HepG2 (cell line): ENCODE results near the gene ZNF223. TPM values are rescaled to one million over a fixed set of nuclear protein-coding genes. Genes with fewer than 3 reads are reported as not detected.
A peak's percentile ranks its signal among the peaks of the same experiment; 100 is the strongest.

Source experiments
- ATAC-seq: fragments of 200-7000 bp; cut with Tn5 transposase; 3 replicates; pipeline ENCODE4 v1.9.1; 2020; ENCODE audit warnings: mild to moderate bottlenecking, moderate library complexity
- BruUV-seq: library from RNA; stranded (reverse); fragments of 400-500 nt; replicated peaks from 2 replicates; lab custom pipeline; 2021; lab: Mats Ljungman, UMichigan
- CTCF ChIA-PET: fragments of 300-600 bp; formaldehyde crosslinking; extraction: SDS; loops from one replicate; lab custom pipeline; 2021; ENCODE audit warnings: low total read pairs, inconsistent platforms, low intra/inter-chr PET ratio; lab: Yijun Ruan, JAX
- POLR2A ChIA-PET: fragments of 350-600 bp; sonication (Branson Sonifier 250); formaldehyde crosslinking; loops from one replicate; lab custom pipeline; 2020; ENCODE audit warnings: antibody characterized with exemption, inconsistent platforms; lab: Yijun Ruan, JAX
- DNase-seq: peaks from one replicate; pipeline ENCODE4 v3.0.0-alpha.2; 2015; ENCODE audit warnings: low spot score
- FAIRE-seq: peaks from 3 replicates; lab custom pipeline; 2011; peaks lifted over from hg19 to GRCh38; lab: Jason Lieb, UNC
- H2AFZ ChIP-seq: one replicate; pipeline ENCODE4 v1.6.1; 2011; ENCODE audit warnings: low read length, inconsistent platforms
- H3K27ac ChIP-seq: fragments of 300-600 bp; 3 replicates; pipeline ENCODE4 v1.8.0; 2011; ENCODE audit warnings: mixed run types, mild to moderate bottlenecking, mixed read lengths, low read length, inconsistent platforms; ENCODE audit not compliant: insufficient read depth; ENCODE audit errors: extremely low read length
- H3K27me3 ChIP-seq, 2 experiments: fragments of 200-600 bp in 1 of 2; 2 replicates in 1 of 2; 3 replicates in 1 of 2; pipeline versions ENCODE4 v1.6.0 to v1.8.0; 2011; ENCODE audit warnings: low read length in 2 of 2, mild to moderate bottlenecking in 2 of 2, moderate library complexity in 2 of 2, inconsistent platforms in 1 of 2; ENCODE audit not compliant: insufficient read depth in 2 of 2, control insufficient read depth in 1 of 2
- H3K36me3 ChIP-seq, 2 experiments: fragments of 200-600 bp in 1 of 2; replicated peaks in 1 of 2; 2 replicates in 1 of 2; 3 replicates in 1 of 2; pipeline versions ENCODE4 v1.5.1 to v1.8.0; 2011; ENCODE audit warnings: low read length in 2 of 2, inconsistent platforms in 1 of 2; ENCODE audit not compliant: insufficient read depth in 2 of 2, control insufficient read depth in 1 of 2
- H3K4me1 ChIP-seq: 2 replicates; pipeline ENCODE4 v1.5.1; 2012; ENCODE audit warnings: low read length, inconsistent platforms; ENCODE audit not compliant: insufficient read depth
- H3K4me2 ChIP-seq: 2 replicates; pipeline ENCODE4 v1.6.0; 2011; ENCODE audit warnings: low read depth, low read length, inconsistent platforms
- H3K4me3 ChIP-seq, 3 experiments: fragments of 200-600 bp in 1 of 3; sonication (generic), shearing (Covaris generic) in 1 of 3; replicated peaks in 1 of 3; 2 replicates each; pipeline ENCODE4 v1.5.1; 2011 to 2016; ENCODE audit warnings: low read length in 3 of 3, inconsistent platforms in 2 of 3, low read depth in 2 of 3, mild to moderate bottlenecking in 2 of 3, control low read depth in 1 of 3, mixed read lengths in 1 of 3; ENCODE audit not compliant: insufficient read depth in 1 of 3
- H3K79me2 ChIP-seq: one replicate; pipeline ENCODE4 v1.6.1; 2011; ENCODE audit warnings: low read length, inconsistent platforms; ENCODE audit not compliant: insufficient read depth
- H3K9ac ChIP-seq: 2 replicates; pipeline ENCODE4 v1.6.0; 2011; ENCODE audit warnings: mild to moderate bottlenecking, low read depth, low read length, inconsistent platforms; ENCODE audit not compliant: insufficient read depth
- H3K9me3 ChIP-seq: 2 replicates; pipeline ENCODE4 v1.5.1; 2012; ENCODE audit warnings: mild to moderate bottlenecking, low read length
- H4K20me1 ChIP-seq: 2 replicates; pipeline ENCODE4 v1.6.0; 2011; ENCODE audit warnings: inconsistent platforms, mild to moderate bottlenecking, low read length, moderate library complexity; ENCODE audit not compliant: insufficient read depth
- CENPT ChIP-seq: sonication (generic); formaldehyde crosslinking; IDR thresholded peaks from 2 replicates; pipeline ENCODE4 v1.8.0; 2022; ENCODE audit warnings: low read depth, mild to moderate bottlenecking, moderate library complexity, missing genetic modification reagents
- IRF2 ChIP-seq: IDR thresholded peaks from 2 replicates; pipeline ENCODE4 v1.6.1; 2018; ENCODE audit warnings: missing genetic modification reagents, missing compliant biosample characterization
- KLF6 ChIP-seq: IDR thresholded peaks from 2 replicates; pipeline ENCODE4 v1.8.0; 2016; ENCODE audit warnings: missing biosample characterization, missing genetic modification reagents
- NCOA2 ChIP-seq: sonication (generic); formaldehyde crosslinking; IDR thresholded peaks from 2 replicates; pipeline ENCODE4 v1.8.0; 2022; ENCODE audit warnings: inconsistent platforms
- STAG1 ChIP-seq: sonication (generic); formaldehyde crosslinking; IDR thresholded peaks from 2 replicates; pipeline ENCODE4 v1.4.0; 2020; ENCODE audit warnings: missing genetic modification reagents
- WIZ ChIP-seq: sonication (generic); formaldehyde crosslinking; IDR thresholded peaks from 2 replicates; pipeline ENCODE4 v1.5.1; 2020; ENCODE audit warnings: mild to moderate bottlenecking, missing genetic modification reagents
- ZBTB21 ChIP-seq: sonication (generic); formaldehyde crosslinking; IDR thresholded peaks from 2 replicates; pipeline ENCODE4 v1.4.0; 2020; ENCODE audit warnings: missing genetic modification reagents
- ZFP36L1 ChIP-seq: sonication (generic); formaldehyde crosslinking; IDR thresholded peaks from 2 replicates; pipeline ENCODE4 v1.8.0; 2022; ENCODE audit warnings: mild to moderate bottlenecking, missing genetic modification reagents, moderate library complexity
- ZNF543 ChIP-seq: sonication (generic); formaldehyde crosslinking; IDR thresholded peaks from 2 replicates; pipeline ENCODE4 v1.4.0; 2020; ENCODE audit warnings: mild to moderate bottlenecking, missing genetic modification reagents
- WGBS: methylation state at CpG from one replicate; pipeline ENCODE4 v1.1.6; 2017; ENCODE audit warnings: low lambda C conversion rate; 5-methylcytosine and 5-hydroxymethylcytosine counted together
- in situ Hi-C: cut with HindIII; loops from 2 replicates; pipeline ENCODE4 v1.10.0; 2017; ENCODE audit warnings: low pct_unique_long_range_greater_than_20kb; ENCODE audit not compliant: extremely low pct_ligation_motif_present
- intact Hi-C: fragments of 100-400 bp; cut with micrococcal nuclease; formaldehyde crosslinking; loops from one replicate; pipeline ENCODE4 v1.10.0; 2022; ENCODE audit not compliant: unreplicated experiment
- polyA plus RNA-seq, 8 experiments: library from polyadenylated mRNA; depleted of rRNA in 3 of 8; stranded (reverse) in 7 of 8; unstranded in 1 of 8; fragments of >200 nt; fragmentation: Illumina TruSeq in 4 of 8; extraction: Trizol in 4 of 8; gene quantifications; 2 replicates each; pipeline versions ENCODE4 v1.2.1 to v1.2.3, GENCODE V29; 2011 to 2016; ENCODE audit warnings: low read depth in 4 of 8, missing spikeins in 1 of 8, mixed read lengths in 1 of 8; ENCODE audit not compliant: insufficient read depth in 1 of 8
- total RNA-seq, 5 experiments: library from RNA; depleted of rRNA; stranded (reverse); fragments of >200 nt; fragmentation: Illumina TruSeq; extraction: Trizol; gene quantifications; 2 replicates each; pipeline ENCODE4 v1.2.3, GENCODE V29; 2016; ENCODE audit warnings: low read depth in 1 of 5
- TF ChIP-seq, protein P1 (sequence below): sonication (generic); formaldehyde crosslinking; IDR thresholded peaks from 2 replicates; pipeline ENCODE4 v1.8.0; 2023; ENCODE audit warnings: mild to moderate bottlenecking, missing genetic modification reagents
- TF ChIP-seq, protein P2 (sequence below): sonication (generic); formaldehyde crosslinking; IDR thresholded peaks from 2 replicates; pipeline ENCODE4 v1.5.0; 2020; ENCODE audit warnings: mild to moderate bottlenecking, missing genetic modification reagents, moderate library complexity
- TF ChIP-seq, protein P3 (sequence below): sonication (generic); formaldehyde crosslinking; IDR thresholded peaks from 2 replicates; pipeline ENCODE4 v1.4.0; 2020; ENCODE audit warnings: missing genetic modification reagents

The ZNF223 gene
- total and polyA plus RNA-seq, 2 of the 13 experiments (the other 11 are each of a cell fraction or from before 2014, with no cell fraction given), result 2.0 to 4.8 TPM

DNA sequence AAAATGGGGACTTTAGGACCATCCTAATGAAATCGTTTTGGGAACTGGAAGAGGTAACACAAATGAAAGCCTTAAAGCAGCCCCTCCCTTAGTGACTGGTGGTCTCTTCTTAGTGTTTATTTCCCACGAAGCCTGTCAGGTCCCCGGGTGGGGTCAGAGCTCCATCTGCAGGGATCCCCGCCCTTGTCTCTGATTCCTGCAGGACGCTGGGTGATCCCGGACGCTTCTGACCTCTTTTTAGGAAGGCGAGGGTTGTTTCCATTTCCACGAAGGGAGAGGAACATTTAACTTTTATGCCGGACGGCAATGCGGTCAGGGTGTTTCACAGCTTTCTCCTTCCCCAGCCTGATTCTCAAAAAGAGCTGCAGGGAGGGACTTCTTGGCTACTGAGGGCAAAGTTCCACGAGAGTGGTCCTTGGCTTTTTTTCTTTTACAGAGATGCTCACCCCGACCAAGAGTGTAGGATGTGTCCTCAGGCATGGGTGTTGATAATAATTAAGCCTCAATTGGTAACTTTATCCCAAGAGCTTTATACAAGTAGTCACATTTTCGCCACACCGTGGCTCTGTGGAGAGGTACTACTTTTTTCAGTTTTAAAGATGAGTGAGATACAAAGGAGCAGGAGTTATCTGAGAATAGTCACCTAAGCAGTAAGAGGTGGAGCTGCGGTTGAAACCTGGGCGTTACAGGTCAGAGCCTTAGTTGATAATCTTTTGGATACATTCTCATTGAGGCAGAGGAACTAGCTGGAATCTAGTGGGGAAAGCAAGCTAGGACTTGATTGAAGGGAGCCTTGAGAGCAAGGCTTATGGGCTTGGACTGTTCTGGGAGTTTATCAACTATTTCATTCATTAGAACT lies 20.9 kb downstream of the ZNF223 start:
- H3K9ac ChIP-seq, result peak overlapping the region; percentile 66; the same call in 1 of the 2 replicates
- peak overlapping the region; percentile 91 for H3K4me2 ChIP-seq
- H2AFZ ChIP-seq, result peak overlapping the region; percentile 90
- no peaks in the 10 kb centered on the region; a peak in 1 of 5 replicates for H3K27me3 ChIP-seq
- peak overlapping the region; percentile 70 to 90 (median 83) for H3K4me3 ChIP-seq
- TF ChIP-seq ZNF543 (CRISPR knock-in tag), result no peak
- no peak for TF ChIP-seq WIZ (CRISPR knock-in tag)
- TF ChIP-seq, protein P1, sequence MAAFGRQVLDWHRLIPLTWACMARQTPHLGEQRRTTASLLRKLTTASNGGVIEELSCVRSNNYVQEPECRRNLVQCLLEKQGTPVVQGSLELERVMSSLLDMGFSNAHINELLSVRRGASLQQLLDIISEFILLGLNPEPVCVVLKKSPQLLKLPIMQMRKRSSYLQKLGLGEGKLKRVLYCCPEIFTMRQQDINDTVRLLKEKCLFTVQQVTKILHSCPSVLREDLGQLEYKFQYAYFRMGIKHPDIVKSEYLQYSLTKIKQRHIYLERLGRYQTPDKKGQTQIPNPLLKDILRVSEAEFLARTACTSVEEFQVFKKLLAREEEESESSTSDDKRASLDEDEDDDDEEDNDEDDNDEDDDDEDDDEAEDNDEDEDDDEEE, result no peak
- TF ChIP-seq, protein P2, sequence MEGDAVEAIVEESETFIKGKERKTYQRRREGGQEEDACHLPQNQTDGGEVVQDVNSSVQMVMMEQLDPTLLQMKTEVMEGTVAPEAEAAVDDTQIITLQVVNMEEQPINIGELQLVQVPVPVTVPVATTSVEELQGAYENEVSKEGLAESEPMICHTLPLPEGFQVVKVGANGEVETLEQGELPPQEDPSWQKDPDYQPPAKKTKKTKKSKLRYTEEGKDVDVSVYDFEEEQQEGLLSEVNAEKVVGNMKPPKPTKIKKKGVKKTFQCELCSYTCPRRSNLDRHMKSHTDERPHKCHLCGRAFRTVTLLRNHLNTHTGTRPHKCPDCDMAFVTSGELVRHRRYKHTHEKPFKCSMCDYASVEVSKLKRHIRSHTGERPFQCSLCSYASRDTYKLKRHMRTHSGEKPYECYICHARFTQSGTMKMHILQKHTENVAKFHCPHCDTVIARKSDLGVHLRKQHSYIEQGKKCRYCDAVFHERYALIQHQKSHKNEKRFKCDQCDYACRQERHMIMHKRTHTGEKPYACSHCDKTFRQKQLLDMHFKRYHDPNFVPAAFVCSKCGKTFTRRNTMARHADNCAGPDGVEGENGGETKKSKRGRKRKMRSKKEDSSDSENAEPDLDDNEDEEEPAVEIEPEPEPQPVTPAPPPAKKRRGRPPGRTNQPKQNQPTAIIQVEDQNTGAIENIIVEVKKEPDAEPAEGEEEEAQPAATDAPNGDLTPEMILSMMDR, result peak; percentile 48
- TF ChIP-seq ZFP36L1 (CRISPR knock-in tag), result no peak
- no peak for TF ChIP-seq ZBTB21 (CRISPR knock-in tag)
- no peak for TF ChIP-seq KLF6 (CRISPR knock-in tag)
- 0 out of 2 replicates have a peak, but pooled peaks have one; percentile 9 for TF ChIP-seq IRF2
- peak; percentile 29; the same call in 1 of the 2 replicates for TF ChIP-seq STAG1 (CRISPR knock-in tag)
- no peak for TF ChIP-seq NCOA2 (CRISPR knock-in tag)
- no peak for TF ChIP-seq CENPT (CRISPR knock-in tag)
- TF ChIP-seq, protein P3, sequence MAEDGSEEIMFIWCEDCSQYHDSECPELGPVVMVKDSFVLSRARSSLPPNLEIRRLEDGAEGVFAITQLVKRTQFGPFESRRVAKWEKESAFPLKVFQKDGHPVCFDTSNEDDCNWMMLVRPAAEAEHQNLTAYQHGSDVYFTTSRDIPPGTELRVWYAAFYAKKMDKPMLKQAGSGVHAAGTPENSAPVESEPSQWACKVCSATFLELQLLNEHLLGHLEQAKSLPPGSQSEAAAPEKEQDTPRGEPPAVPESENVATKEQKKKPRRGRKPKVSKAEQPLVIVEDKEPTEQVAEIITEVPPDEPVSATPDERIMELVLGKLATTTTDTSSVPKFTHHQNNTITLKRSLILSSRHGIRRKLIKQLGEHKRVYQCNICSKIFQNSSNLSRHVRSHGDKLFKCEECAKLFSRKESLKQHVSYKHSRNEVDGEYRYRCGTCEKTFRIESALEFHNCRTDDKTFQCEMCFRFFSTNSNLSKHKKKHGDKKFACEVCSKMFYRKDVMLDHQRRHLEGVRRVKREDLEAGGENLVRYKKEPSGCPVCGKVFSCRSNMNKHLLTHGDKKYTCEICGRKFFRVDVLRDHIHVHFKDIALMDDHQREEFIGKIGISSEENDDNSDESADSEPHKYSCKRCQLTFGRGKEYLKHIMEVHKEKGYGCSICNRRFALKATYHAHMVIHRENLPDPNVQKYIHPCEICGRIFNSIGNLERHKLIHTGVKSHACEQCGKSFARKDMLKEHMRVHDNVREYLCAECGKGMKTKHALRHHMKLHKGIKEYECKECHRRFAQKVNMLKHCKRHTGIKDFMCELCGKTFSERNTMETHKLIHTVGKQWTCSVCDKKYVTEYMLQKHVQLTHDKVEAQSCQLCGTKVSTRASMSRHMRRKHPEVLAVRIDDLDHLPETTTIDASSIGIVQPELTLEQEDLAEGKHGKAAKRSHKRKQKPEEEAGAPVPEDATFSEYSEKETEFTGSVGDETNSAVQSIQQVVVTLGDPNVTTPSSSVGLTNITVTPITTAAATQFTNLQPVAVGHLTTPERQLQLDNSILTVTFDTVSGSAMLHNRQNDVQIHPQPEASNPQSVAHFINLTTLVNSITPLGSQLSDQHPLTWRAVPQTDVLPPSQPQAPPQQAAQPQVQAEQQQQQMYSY (CRISPR knock-in tag), result no peak
- no peak for DNase-seq
- no peak for FAIRE-seq
- peaks cover 1 to 3% of the 10 kb centered on the region in 2 experiments; a peak in 2 of 5 replicates for H3K36me3 ChIP-seq
- intact Hi-C loops (loop anchor here (1.0 to 10.0 kb wide), 3 partner anchors 22 to 118 kb away; partner anchors contain the start of genes ZNF221, ZNF224 and ZNF230), in situ Hi-C loops (no loop called here)
- ChIA-PET POLR2A (no interaction called here), CTCF (no interaction called here)
- ATAC-seq, result peak; percentile 64
- H3K9me3 ChIP-seq, result no peaks in the 10 kb centered on the region
- WGBS, result 9% methylated on average over 18 of the region's 18 CpGs
- peaks cover 17% of the 10 kb centered on the region for H3K4me1 ChIP-seq
- BruUV-seq, result TSS peak; percentile 68
- no peaks in the 10 kb centered on the region for H3K79me2 ChIP-seq
- H3K27ac ChIP-seq, result no peak overlapping the region
- no peaks in the 10 kb centered on the region for H4K20me1 ChIP-seq
